ENCODE data around the gene ZNF814. TPM values are rescaled to one million over a fixed set of nuclear protein-coding genes. Genes with fewer than 3 reads are reported as not detected.
"Not testable (repeated sequence)": the region's sequence is repeated elsewhere in the genome, so short reads cannot be mapped to it uniquely, and the experiment has no call there.

ZNF814 gene
- 6.4 and 6.8 TPM in 2 replicates for total RNA-seq

- TF ChIP-seq CTCF (IDR thresholded peaks at IDR 0.05; ENCODE audit: insufficient read depth, low read length, severe bottlenecking): peak; percentile 47
- FAIRE-seq (no peak), DNase-seq (ENCODE audit: low read depth) (peak; percentile 67)
- H3K4me3 ChIP-seq (ENCODE audit: low read depth, low read length): peak within 1 kb of the TSS; percentile 83
- peaks cover 2% of the 10 kb centered on the region for H3K36me3 ChIP-seq (ENCODE audit: control insufficient read depth, insufficient read depth, low read length)
- no peaks in the 10 kb centered on the region for H3K27me3 ChIP-seq (ENCODE audit: control insufficient read depth, insufficient read depth, low read length)
Measured at GRCh38 chr19:57888560-57889231, at the start of gene ZNF814. TSS of gene ZNF814 (minus strand) at chr19:57889037. CDS start at chr19:57888802, 235 bp downstream.

- no peaks in the 10 kb centered on the region for H3K27me3 ChIP-seq (ENCODE audit: control insufficient read depth, insufficient read depth, low read length)
- FAIRE-seq (no peak), DNase-seq (ENCODE audit: low read depth) (no peak)
- peaks cover 1% of the 10 kb centered on the region for H3K36me3 ChIP-seq (ENCODE audit: control insufficient read depth, insufficient read depth, low read length)
- no peak overlapping the region for H3K4me3 ChIP-seq (ENCODE audit: low read depth, low read length)
- TF ChIP-seq CTCF (IDR thresholded peaks at IDR 0.05; ENCODE audit: insufficient read depth, low read length, severe bottlenecking): no peak
Measured at GRCh38 chr19:57935731-57936130, 46.9 kb upstream of the ZNF814 start.

GRCh38 chr19:57934820-57935665 is 46.2 kb upstream of the ZNF814 start, which contains the start of gene ZNF418:
TSS of gene ZNF418 (minus strand) at chr19:57935402. CDS start at chr19:57933822, 1,580 bp downstream.
- FAIRE-seq (peak; percentile 52), DNase-seq (ENCODE audit: low read depth) (peak; percentile 86)
- Histone ChIP-seq H3K27me3 (ENCODE audit: control insufficient read depth, insufficient read depth, low read length) (no peaks in the 10 kb centered on the region), H3K4me3 (ENCODE audit: low read depth, low read length) (peak within 1 kb of the TSS; percentile 75), H3K36me3 (ENCODE audit: control insufficient read depth, insufficient read depth, low read length) (peaks cover 3% of the 10 kb centered on the region)
- TF ChIP-seq CTCF (IDR thresholded peaks at IDR 0.05; ENCODE audit: insufficient read depth, low read length, severe bottlenecking): no peak

GRCh38 chr19:57927587-57927986 is 38.8 kb upstream of the ZNF814 start:
- Histone ChIP-seq H3K4me3 (ENCODE audit: low read depth, low read length) (no peak overlapping the region), H3K27me3 (ENCODE audit: control insufficient read depth, insufficient read depth, low read length) (no peaks in the 10 kb centered on the region), H3K36me3 (ENCODE audit: control insufficient read depth, insufficient read depth, low read length) (peaks cover 12% of the 10 kb centered on the region)
- no peak for TF ChIP-seq CTCF (IDR thresholded peaks at IDR 0.05; ENCODE audit: insufficient read depth, low read length, severe bottlenecking)
- DNase-seq (ENCODE audit: low read depth) (no peak), FAIRE-seq (no peak)

- H3K4me3 ChIP-seq (ENCODE audit: low read depth, low read length): peak within 1 kb of the TSS; percentile 82
- DNase-seq (ENCODE audit: low read depth) (peak; percentile 97), FAIRE-seq (peak; percentile 62)
- H3K36me3 ChIP-seq (ENCODE audit: control insufficient read depth, insufficient read depth, low read length); H3K27me3 ChIP-seq (ENCODE audit: control insufficient read depth, insufficient read depth, low read length): not testable (repeated sequence)
- TF ChIP-seq CTCF (IDR thresholded peaks at IDR 0.05; ENCODE audit: insufficient read depth, low read length, severe bottlenecking): peak; percentile 29
Measured at GRCh38 chr19:57916168-57916995, 27.5 kb upstream of the ZNF814 start, which contains the start of gene ZNF417. TSS of gene ZNF417 (minus strand) at chr19:57916592. CDS start at chr19:57916411, 181 bp downstream.

Data from bronchial epithelial cell (primary cell).